ENCODE data around the gene TBCB.
"Not testable (repeated sequence)": the region's sequence is repeated elsewhere in the genome, so short reads cannot be mapped to it uniquely, and the experiment has no call there.

Gene TBCB

GRCh38 chr19:36163813-36164212 lies 48.5 kb downstream of the TBCB start:
- no peak for TF ChIP-seq ISL1 (CRISPR knock-in tag; IDR thresholded peaks at IDR 0.05)
- no peak for TF ChIP-seq ZNF8 (CRISPR knock-in tag; IDR thresholded peaks at IDR 0.05)
- no peak for ATAC-seq

DNA sequence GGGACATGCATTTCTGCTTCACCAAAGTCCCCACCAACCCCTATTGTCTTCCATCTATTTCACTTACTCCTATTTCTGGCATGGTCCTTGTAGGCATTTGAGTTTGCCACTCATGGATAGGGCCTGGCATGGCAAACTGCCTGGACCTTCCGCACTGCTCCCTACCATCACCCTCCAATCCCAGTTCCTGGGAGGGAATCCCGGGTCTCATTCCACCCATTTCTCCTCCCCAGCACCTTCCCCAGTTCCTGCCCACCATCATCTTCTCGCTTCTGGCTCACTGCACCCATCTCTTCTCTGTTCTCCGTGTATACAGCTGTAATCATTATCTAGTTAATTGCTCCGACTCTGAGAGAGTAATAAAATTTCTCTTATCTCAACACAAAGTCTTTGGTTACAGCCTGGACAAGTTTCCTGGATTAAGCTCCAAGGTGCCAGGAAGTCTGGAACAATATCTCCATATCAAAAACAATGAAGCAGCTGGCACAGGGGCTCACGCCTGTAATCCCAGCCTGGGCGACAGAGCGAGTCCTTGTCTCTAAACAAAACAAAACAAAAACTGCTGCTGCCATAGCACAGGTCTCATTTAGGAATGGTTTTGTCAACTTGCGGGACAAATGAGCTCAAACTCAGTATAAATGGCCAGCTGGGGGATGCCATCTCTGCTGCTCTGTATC lies 54.0 kb downstream of the TBCB start:
- peak; percentile 12; the same call in 2 of the 3 replicates for ATAC-seq
- TF ChIP-seq BACH2 (CRISPR knock-in tag; IDR thresholded peaks at IDR 0.05; ENCODE audit: borderline replicate concordance) = no peak
- TF ChIP-seq, protein P1, sequence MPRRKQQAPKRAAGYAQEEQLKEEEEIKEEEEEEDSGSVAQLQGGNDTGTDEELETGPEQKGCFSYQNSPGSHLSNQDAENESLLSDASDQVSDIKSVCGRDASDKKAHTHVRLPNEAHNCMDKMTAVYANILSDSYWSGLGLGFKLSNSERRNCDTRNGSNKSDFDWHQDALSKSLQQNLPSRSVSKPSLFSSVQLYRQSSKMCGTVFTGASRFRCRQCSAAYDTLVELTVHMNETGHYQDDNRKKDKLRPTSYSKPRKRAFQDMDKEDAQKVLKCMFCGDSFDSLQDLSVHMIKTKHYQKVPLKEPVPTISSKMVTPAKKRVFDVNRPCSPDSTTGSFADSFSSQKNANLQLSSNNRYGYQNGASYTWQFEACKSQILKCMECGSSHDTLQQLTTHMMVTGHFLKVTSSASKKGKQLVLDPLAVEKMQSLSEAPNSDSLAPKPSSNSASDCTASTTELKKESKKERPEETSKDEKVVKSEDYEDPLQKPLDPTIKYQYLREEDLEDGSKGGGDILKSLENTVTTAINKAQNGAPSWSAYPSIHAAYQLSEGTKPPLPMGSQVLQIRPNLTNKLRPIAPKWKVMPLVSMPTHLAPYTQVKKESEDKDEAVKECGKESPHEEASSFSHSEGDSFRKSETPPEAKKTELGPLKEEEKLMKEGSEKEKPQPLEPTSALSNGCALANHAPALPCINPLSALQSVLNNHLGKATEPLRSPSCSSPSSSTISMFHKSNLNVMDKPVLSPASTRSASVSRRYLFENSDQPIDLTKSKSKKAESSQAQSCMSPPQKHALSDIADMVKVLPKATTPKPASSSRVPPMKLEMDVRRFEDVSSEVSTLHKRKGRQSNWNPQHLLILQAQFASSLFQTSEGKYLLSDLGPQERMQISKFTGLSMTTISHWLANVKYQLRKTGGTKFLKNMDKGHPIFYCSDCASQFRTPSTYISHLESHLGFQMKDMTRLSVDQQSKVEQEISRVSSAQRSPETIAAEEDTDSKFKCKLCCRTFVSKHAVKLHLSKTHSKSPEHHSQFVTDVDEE (CRISPR knock-in tag; IDR thresholded peaks at IDR 0.05) = no peak
- TF ChIP-seq ISL1 (CRISPR knock-in tag; IDR thresholded peaks at IDR 0.05) = 0 out of 2 replicates have a peak, but pooled peaks have one; percentile 8
- no peak for TF ChIP-seq SNAI2 (CRISPR knock-in tag; IDR thresholded peaks at IDR 0.05)
- no peak for TF ChIP-seq PPARA (CRISPR knock-in tag; IDR thresholded peaks at IDR 0.05; ENCODE audit: borderline replicate concordance)
- no peak for TF ChIP-seq ZNF70 (CRISPR knock-in tag; IDR thresholded peaks at IDR 0.05)
- no peak for TF ChIP-seq ESRRG (CRISPR knock-in tag; IDR thresholded peaks at IDR 0.05)
- peak; percentile 12; the same call in 1 of the 2 replicates for TF ChIP-seq TCF4 (CRISPR knock-in tag; IDR thresholded peaks at IDR 0.05; ENCODE audit: borderline replicate concordance)

- TF ChIP-seq PPARA (CRISPR knock-in tag; IDR thresholded peaks at IDR 0.05; ENCODE audit: borderline replicate concordance) = no peak
- TF ChIP-seq RARB (CRISPR knock-in tag; IDR thresholded peaks at IDR 0.05) = no peak
- TF ChIP-seq CSRNP3 (CRISPR knock-in tag; IDR thresholded peaks at IDR 0.05) = no peak
- TF ChIP-seq ARNTL (CRISPR knock-in tag; IDR thresholded peaks at IDR 0.05; ENCODE audit: borderline replicate concordance, low read depth) = no peak
- no peak for TF ChIP-seq ZNF8 (CRISPR knock-in tag; IDR thresholded peaks at IDR 0.05)
- TF ChIP-seq ESRRG (CRISPR knock-in tag; IDR thresholded peaks at IDR 0.05) = no peak
- no peak for TF ChIP-seq ZFP3 (CRISPR knock-in tag; IDR thresholded peaks at IDR 0.05)
- TF ChIP-seq ZNF70 (CRISPR knock-in tag; IDR thresholded peaks at IDR 0.05) = no peak
- TF ChIP-seq ISL1 (CRISPR knock-in tag; IDR thresholded peaks at IDR 0.05) = no peak
- TF ChIP-seq CSDC2 (CRISPR knock-in tag; IDR thresholded peaks at IDR 0.05) = no peak
- TF ChIP-seq BACH2 (CRISPR knock-in tag; IDR thresholded peaks at IDR 0.05; ENCODE audit: borderline replicate concordance) = no peak
- TF ChIP-seq, protein P2, sequence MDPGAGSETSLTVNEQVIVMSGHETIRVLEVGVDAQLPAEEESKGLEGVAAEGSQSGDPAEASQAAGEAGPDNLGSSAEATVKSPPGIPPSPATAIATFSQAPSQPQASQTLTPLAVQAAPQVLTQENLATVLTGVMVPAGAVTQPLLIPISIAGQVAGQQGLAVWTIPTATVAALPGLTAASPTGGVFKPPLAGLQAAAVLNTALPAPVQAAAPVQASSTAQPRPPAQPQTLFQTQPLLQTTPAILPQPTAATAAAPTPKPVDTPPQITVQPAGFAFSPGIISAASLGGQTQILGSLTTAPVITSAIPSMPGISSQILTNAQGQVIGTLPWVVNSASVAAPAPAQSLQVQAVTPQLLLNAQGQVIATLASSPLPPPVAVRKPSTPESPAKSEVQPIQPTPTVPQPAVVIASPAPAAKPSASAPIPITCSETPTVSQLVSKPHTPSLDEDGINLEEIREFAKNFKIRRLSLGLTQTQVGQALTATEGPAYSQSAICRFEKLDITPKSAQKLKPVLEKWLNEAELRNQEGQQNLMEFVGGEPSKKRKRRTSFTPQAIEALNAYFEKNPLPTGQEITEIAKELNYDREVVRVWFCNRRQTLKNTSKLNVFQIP (CRISPR knock-in tag; IDR thresholded peaks at IDR 0.05; ENCODE audit: borderline replicate concordance, low read depth) = no peak
- no peak for TF ChIP-seq ZFP30 (CRISPR knock-in tag; IDR thresholded peaks at IDR 0.05)
- TF ChIP-seq OSR1 (CRISPR knock-in tag; IDR thresholded peaks at IDR 0.05) = no peak
- no peak for ATAC-seq
Measured at GRCh38 chr19:36172852-36173251, 57.6 kb downstream of the TBCB start.

DNA sequence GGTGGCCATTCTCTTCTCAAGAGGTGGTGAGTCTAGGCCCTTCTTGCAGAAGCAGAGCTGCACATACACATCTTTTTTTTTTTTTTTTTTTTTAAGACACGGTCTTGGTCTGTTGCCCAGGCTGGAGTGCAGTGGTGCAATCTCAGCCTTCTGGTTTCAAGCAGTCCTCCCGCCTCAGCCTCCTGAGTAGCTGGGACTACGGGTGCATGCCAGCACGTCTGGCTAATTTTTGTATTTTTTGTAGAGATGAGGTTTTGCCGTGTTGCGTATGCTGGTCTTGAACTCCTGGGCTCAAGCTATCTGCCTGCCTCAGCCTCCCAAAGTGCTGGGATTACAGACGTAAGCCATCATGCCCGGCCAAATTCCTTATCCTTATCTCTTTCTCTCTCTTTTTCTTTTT lies 58.6 kb downstream of the TBCB start:
- ATAC-seq = not testable (repeated sequence)
